ENCODE results near the gene DNAJA3.

The DNAJA3 gene

DNA sequence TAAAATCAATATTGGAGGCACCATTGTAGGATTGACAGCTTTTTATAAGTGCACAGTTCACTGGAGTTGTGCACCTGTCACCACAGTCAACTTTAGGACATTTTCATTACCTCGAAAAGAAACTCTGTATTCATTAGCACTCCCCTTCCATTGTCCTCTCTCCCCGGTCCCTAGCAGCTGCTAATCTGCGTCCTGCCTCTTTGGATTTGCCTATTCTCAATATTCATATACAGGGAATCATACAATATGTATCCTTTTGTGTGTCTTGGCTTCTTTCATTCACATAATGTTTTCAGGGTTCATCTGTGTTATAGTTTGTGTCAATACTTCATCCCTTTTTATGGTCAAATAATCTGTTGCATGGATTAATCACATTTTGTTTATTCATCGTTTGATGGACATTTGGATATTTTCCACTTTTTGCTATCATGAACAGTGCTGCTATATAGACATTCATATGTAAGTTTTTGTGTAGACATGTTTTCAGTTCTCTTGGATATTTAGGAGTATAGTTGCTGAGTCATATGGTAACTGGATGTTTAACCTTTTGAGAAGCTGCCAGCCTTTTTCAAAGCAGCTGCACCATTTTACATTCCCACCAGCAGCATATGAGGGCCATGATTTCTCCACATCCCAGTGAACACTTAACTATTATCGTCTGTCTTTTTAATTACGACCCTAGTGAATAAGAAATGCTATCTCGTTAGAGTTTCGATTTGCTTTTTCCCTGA lies 9.8 kb downstream of the DNAJA3 start:
- no peak for DNase-seq

DNA sequence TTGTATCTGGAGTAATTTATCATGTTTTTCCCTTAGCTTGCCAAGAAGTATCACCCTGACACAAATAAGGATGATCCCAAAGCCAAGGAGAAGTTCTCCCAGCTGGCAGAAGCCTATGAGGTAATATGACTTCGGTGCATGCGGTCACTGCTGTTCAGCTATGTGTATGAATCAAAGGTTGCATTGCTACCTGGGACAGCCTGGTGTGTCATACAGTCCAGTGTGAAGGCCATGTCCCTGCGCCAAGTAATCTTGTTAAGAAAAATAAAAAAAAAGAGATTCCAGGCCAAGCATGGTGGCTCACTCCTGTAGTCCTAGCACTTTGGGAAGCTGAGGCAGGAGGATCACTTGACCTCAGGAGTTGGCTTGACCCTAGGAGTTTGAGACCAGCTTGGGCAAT lies 11.7 kb downstream of the DNAJA3 start:
- DNase-seq, result no peak

DNA sequence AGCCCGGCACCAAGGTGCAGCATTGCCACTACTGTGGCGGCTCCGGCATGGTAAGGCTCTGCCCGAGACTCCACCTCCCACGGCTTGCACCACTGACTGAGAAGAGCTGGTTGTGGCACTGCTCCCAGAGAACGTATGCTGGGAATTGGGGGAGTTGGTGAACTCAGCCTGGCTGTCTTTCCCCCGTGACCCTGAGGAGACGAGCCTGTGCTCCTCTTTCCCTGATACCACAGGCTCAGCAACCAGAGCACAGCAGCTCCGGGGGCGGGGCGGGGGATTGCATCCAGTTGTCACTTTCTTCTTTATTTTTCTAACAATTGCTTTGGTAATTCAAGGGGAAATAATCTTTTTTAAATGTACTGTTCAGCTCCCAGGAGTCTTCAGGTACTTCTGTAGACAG lies 16.7 kb downstream of the DNAJA3 start:
- no peak for DNase-seq

DNA sequence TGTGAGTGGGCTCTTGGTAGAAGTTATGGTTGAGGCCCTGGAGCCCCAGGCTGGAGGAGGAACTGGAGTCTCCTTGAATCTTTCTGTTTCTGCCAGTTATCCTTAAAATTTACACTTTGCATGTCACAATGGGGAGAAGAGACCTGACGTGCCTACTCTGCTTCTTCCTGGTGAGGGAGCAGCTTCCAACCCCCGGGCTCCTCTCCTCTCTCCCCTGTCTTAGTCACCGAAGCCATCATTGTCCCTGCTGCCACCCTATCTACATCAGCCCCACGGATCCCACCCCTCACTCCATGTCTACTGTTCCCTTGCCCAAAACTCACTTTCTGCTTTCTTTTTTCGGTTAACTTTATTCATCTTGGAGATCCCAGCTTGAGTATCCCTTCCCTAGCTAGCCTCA lies 17.6 kb downstream of the DNAJA3 start:
- DNase-seq, result no peak

DNA sequence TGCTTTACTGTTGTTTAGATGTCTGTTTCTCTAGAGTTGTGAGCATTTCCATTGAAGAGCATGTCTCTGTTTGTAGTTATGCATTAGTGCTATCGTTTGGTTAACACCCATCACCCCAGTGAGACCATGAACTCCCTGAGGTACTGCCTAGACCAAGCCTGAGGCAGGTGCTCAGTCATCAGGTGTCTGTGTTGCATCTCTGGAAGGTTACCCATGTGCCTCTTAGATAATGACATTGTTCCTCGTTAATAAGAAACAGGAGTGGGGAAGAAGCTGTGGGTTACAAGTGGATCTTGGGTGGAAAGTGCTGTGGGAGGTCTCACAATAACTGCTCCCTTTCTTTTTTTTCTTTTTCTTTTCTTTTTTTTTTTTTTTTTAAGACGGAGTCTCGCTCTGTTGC lies 18.3 kb downstream of the DNAJA3 start:
- no peak for DNase-seq

DNA sequence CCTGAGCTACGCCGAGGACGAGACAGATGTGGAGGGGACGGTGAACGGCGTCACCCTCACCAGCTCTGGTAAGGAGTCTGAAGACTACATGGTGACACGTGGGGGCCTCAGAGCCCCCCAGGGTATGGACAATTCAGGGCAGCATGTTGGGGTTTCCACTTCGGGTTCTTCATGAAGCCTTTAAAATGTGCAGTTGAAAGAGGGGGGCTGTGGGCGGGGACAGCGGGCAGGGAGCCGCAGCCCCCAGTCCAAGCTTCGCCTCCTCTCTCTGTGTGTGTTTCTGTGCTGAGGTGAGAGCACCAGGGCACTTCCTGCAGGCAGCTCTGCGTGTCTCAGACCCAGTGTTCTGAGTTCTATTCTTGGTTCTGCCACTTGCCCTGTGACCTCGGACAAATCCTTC lies 24.8 kb downstream of the DNAJA3 start:
- no peak for DNase-seq

DNA sequence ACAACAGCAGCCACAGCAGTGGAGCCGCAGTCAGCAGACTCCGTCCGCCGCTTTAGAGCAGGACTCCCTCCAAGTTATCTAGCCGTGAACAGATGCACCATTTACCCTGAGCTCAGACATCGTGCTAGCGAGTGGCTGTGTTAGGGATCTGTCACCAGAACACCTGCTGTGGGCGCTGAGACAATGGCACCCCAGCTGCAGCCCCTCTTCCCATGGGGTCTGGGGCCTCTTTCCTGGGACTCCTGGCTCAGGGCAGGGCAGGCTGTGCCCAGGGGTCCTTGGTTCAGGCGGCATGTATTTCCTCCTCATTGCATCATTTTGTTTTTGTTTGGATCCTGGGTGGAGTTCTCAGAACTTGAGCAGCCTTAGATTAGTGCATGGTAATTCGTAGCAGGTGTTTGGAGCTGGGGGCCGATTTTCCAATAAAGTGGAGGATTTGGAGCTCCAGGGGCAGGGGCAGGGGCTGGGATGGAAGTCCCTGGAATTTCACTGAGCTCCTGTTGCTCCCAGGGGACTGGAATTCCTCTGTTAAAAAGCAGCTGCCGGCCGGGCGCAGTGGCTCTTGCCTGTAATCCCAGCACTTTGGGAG lies 25.4 kb downstream of the DNAJA3 start:
- no peak for DNase-seq

DNA sequence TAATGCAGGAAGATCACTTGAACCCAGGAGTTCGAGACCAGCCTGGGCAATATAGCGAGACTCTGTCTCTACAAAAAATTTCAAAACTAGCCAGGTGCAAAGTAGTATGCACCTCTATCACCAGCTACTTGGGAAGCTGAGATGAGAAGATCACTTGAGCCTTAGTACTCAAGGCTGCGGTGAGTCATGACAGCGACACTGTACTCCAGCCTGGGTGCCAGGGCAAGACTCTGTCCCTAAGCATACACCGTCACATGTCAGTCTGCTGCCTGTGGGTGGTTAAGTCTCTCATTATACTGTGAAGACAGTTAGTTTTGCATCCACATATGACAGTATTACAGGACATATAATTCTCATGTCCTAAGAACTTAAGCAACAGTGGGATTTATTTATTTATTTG lies 27.0 kb downstream of the DNAJA3 start:
- no peak for DNase-seq

DNA sequence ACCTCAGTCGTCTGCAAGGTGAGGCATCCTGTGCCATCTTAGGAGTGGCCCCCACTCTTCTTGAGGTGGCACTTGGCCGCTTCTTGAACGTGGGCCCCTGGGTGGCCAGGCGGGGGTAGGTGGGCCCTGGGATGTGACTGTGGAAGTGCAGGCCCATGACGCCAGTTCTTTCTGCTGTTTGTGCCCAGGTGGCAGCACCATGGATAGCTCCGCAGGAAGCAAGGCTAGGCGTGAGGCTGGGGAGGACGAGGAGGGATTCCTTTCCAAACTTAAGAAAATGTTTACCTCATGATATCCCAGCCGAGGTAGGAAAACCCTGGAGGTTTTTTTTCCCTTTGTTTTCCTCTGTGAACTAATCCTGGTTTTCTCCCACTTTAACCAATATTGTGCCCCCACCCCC lies 29.0 kb downstream of the DNAJA3 start:
- no peak for DNase-seq

DNA sequence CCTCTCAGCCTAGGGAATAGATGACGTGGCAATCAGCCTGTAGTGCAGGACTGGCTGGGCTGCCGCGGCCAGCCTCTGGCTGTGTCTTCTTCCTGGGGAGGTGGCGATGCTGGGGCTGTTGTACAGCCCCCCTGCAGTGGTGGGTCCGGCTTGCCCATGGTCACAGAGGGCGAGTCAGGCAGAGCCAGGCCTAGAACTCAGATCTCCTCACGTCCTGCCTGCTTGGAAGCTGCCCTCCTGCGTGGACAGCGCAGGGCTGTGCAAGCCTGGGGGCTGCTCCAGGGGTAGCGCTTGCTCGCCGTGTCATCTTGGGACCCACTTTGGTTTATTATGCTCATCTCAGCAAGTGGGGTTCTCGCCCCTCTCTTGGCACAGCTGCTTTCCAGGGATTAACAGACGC lies 29.4 kb downstream of the DNAJA3 start:
- no peak for DNase-seq

DNA sequence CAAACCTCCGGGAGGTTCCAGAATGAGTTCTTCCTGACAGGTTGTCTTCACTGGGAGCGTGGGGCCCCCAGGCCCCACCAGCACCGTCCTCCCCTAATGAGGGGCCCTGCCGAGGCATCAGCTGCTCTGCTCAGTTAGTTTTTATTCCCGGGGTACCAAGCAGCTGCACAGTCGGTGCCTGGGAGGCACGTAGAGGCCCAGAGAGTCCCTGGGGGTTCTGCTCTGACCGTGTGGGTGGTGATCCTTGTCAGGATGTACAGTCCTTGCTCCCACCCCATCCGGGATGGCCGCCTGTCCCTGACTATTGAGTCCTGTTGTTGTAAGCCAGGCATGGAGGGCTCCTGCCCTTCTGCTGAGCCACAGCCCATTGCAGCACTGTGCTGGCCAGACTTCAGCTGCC lies 30.3 kb downstream of the DNAJA3 start:
- DNase-seq, result no peak

DNA sequence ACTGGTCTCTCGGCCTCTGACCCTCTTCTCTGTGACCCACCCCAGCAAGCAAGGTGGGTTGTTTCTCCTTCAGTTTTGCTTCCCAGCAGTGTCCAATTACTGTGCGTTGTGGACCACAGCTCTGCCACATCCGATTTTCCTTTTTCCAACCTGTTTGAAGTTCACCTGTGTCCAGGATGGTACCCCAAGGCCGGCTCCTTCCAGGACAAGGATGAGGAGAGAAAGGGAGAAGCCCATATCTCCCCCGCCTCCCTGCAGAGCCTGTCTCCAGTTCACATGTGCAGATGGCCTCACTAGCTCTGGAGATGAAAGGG lies 35.2 kb downstream of the DNAJA3 start:
- DNase-seq, result no peak

DNA sequence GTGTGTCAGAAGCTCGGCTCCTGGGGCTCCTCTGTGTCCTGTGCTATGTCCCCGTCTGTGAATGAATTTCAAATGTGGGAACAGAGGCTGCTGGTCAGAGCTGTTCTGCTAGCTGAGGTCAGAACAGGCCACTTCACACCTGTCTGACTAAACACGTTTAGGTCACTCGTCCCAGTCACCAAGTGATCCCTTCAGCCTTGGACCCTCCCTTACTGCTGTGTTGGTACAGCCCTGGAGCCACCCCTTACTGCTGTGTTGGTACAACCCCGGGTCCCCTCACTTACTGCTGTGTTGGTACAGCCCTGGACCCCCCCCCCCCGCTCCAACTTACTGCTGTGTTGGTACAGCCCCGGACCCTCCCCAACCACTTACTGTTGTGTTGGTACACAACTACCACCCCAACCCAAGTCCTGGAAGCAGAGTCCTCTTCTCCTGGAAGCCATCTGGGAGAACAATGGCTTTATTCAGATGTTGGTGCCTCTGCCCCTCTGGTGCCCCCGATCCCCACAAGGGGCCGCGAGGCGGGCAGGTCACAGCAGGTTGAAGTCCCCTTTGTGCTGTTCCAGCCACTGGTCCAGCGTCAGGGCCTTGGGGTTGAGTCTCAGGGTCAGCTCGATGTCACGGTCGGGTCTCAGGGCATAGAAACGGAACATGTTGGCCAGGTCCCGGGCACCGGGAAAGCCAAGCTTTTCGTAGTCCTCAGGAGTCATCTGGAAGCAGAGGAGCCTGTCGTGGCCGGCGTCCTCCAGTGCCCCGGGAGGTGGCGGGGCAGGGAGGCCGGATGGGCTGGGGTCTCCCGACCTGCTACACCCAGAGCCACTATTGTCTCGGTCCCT lies 35.8 kb downstream of the DNAJA3 start:
- DNase-seq, result no peak

DNA sequence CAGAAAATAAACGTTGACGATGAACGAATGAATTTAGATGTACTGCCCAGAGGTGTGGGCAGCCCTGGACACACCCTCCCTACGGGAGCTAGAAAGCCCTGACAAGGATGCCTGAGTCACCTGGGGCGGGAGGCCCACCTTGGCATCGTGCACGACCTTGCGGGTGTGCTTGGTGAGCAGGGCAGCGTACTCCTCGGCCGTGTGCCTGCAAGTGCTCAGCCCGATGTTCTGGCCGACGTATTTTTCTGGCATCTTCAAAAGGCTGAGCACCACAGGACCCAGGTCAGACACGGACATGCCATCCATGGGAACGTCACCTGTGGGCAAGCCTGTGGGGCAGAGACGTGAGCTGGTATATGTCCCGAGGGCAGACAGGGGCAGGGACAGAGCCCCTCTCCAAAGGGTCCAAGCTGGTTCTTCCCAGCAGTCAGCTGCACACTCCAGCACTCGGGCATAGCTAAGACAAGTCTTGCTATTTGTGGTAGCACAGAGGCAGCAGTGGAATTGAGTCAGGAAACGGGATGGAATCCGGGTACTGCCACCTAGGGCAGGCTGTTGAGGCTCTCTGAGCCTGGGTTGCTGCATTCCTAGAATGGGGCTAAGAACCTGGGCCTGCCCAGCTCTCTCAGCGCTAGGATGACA lies 38.0 kb downstream of the DNAJA3 start:
- DNase-seq, result no peak

DNA sequence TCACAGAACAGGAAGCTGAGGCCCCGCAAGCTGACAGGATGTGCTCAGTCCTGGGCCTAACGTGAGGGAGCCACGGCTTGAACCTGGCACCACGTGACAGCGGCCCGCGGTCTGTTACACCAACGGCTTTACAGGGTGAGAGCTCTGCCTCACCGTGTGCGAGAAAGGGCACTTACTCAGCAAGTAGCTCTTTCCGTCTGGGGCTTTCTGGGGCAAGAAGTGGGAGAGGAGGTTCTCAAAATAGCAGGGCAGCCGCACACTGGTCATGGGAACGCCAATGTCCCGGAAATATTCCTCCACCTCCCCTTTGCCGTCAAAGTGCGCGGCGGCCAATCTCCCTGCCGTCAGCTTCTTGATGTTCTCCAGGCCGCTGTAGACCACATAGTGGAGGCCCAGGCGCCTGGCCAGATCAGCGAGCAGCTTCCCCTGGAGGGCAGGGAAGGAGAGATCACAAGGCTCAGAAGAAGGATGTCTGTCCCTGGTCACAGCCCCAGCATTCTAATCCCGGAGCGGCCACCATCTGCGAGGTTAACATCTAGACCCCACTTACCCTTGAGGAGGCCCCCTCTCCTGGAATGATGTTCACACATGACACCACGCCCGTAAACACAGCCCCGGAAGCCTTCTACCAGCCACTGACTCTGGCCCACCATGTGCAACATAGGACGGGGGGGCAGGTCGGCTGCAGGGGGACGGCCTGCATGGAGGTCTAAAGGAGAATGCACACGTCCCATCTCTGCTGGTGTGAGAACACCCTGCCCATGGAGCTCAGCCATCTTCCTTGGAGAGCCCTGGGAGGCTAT lies 40.5 kb downstream of the DNAJA3 start:
- peak; percentile 78 for DNase-seq

DNA sequence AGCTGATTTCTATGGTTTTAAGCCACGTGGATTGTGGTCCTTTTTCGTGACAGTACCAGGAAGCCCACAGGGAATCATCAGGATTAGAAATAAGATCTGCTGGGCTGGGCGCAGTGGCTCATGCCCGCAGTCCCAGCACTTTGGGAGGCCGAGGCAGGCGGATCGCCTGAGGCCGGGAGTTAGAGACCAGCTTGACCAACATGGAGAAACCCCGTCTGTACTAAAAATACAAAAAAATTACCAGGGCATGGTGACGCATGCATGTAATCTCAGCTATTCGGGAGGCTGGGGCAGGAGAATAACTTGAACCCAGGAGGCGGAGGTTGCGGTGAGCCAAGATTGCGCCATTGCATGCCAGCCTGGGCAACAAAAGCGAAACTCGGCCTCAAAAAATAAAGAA lies 42.2 kb downstream of the DNAJA3 start:
- DNase-seq, result no peak

DNA sequence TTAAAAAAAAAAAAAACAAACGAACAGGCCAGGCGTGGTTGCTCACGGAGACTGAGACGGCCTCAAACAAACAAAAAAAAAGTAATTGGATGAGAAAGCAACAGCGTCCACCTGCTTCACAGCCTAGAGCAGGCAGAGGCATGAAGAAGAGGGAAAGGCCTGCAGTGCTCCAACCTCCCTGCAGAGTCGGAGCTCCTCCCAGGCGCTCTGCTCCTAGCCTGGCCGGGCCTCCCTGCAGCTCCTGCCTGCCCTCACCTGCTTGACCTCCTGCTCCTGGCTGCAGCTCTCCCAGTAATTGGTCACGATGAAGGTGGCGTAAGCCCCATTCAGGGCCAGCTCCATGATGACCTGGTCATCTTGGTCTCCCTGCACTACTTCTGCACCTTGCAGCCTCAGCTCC lies 43.3 kb downstream of the DNAJA3 start:
- no peak for DNase-seq

DNA sequence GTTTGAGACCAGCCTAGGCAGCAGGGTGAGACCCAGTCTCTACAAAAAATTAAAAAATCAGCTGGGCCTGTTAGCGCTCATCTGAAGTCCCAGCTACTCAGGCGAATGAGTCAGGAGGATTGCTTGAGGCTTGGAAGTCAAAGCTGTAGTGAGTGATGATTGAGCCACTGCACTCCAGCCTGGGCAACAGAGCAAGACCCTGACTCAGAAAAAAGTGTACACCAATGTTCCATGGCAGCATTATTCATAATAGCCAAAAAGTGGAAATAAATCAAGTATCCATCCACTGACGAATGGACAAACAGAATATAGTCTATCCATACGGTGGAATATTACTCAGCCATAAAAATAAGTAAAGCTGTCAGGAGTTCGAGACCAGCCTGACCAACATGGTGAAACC lies 46.2 kb downstream of the DNAJA3 start:
- no peak for DNase-seq

DNA sequence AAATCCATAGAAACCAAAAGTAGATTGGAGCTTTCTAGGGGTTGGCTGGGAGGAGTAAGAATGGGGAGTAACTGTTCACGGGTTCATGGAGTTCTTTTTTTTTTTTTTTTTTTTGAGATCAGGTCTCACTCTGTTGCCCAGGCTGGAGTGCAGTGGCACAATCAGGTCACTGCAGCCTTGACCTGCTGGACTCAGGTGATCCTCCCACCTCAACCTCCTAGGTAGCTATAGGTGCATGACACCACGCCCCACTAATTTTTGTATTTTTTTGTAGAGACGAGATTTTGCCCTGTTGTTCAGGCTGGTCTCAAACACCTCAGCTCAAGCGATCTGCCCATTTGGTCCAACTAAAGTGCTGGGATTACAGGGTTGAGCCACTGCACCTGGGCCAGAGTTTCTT lies 47.2 kb downstream of the DNAJA3 start:
- no peak for DNase-seq

DNA sequence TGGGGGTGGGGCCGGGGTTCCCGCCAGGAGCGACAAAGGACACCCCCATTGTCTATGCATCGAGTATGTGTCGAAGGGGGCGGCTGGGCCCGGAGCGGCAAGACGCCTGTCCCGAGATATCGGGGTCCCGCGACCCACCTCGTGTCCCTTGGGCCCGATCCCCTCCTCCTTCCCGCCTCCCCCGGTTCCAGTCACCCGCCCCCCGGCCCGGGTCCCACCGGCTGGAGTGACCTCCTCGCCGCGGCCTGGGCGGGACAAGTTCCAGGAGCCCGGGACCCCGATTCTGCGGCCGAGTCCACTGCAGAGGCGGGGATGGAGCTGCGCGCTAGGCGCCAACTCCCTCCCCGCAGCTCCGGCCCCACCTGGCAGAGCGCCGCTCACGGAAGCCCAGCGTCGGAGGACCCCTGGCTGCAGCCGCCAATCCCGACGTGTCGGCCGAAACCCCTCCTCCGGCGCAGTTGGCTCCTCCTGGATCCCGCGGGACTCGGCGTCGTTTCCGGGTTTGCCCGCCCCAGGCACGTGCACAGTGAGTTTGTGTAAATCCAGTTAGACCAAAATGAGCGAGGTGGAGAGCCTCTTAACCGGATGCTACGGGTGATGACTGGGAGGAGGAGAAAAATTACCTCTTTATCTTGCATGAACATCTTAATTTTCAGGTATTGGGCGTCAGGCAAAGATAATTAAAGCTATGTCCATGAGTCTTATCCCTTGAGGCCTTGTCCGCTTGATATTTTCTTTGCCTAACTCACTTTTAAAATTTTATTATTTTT lies 48.7 kb downstream of the DNAJA3 start, which contains the start of gene NMRAL1:
TSS of gene NMRAL1 (minus strand) at position 434 of the 770 bp plus-strand sequence. CDS start 493 bp downstream, outside the sequence.
- peak; percentile 90 for DNase-seq

DNA sequence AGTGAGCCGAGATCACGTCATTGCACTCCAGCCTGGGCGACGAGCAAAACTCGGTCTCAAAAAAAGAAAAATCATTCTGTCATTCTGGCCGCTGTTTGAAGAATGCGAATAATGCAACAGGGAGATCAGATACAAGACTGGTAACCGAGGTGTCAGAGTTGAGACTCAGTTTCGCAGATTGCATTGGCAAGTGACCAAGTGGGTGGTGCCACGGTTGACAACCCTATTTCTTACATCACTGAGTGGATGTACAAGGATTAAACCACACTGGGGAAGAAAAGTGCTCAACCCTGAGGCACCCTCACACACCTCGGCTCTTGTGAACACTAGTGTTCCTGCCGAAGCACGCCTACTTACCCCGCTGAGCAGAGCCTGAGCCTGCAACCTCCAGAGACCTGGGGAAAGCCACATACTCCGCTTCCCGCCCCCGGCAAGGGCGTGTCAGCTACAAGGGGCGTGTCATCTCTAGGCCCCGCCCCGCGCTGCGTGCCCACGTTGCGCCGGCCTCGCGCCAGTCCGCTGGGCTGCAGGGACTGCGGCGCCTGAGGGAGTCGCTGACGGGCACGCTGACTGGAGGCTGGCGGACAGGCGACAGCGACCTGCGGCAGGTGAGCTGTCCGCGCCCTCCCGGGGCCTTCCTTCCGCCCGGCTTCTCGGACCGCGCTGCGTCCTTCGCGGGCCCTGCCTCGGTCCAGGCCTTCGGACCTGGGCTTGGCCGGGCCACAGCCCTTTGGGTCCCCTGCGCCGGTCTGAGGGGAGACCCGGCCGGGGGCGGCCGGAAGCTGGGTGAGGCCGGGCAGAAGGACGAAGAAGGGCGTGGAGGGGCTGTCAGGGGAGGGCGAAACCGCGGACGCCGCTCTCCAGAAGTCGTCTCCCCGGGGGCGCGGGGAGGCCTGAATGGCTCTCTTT lies 50.5 kb downstream of the DNAJA3 start, which contains the start of gene HMOX2:
TSS of gene HMOX2 (plus strand) at position 519 of the 909 bp plus-strand sequence. CDS start 29,127 bp downstream, outside the sequence.
- DNase-seq, result peak; percentile 95
